Cardiac muscle cell (in vitro differentiated cells and primary cell): Measurements from ENCODE around the gene MRPS6. TPM values are rescaled to one million over a fixed set of nuclear protein-coding genes. Genes with fewer than 3 reads are reported as not detected.

ENCODE experiments used
- DNase-seq, 2 donors: peaks; one replicate each; pipeline versions ENCODE4 v3.0.0 to v3.0.0-alpha.2; 2010 to 2017; ENCODE audit warnings: low read depth in 1 of 2, low spot score in 1 of 2
- H3K27ac ChIP-seq: fragments of 200-600 bp; sonication (generic); 2 replicates; pipeline ENCODE4 v1.5.1; 2016
- H3K27me3 ChIP-seq: fragments of 200-600 bp; sonication (generic); 2 replicates; pipeline ENCODE4 v1.6.0; 2016; ENCODE audit warnings: control low read depth
- H3K36me3 ChIP-seq: fragments of 200-600 bp; sonication (generic); 2 replicates; pipeline ENCODE4 v1.5.1; 2016; ENCODE audit warnings: control low read depth
- H3K4me1 ChIP-seq: fragments of 200-600 bp; sonication (generic); 2 replicates; pipeline ENCODE4 v1.8.1; 2017; ENCODE audit warnings: low read depth, mild to moderate bottlenecking, mixed run types
- H3K4me3 ChIP-seq: fragments of 200-600 bp; sonication (generic); 2 replicates; pipeline ENCODE4 v1.5.1; 2016; ENCODE audit warnings: mild to moderate bottlenecking
- H3K9me3 ChIP-seq: fragments of 200-600 bp; sonication (generic); 2 replicates; pipeline ENCODE4 v1.5.1; 2017; ENCODE audit warnings: low read depth, mild to moderate bottlenecking, control low read depth
- polyA plus RNA-seq: library from polyadenylated mRNA; unstranded; fragments of >200 nt; fragmentation: Nextera tagmentation; extraction: Ambion mirVana; gene quantifications from 2 replicates; pipeline ENCODE4 v1.2.1, GENCODE V29; 2016
- total RNA-seq: library from RNA; depleted of rRNA; stranded (reverse); fragments of >200 nt; gene quantifications from 2 replicates; pipeline ENCODE4 v1.2.3, GENCODE V29; 2016
- TF ChIP-seq, protein P1 (sequence below): IDR thresholded peaks from 2 replicates; pipeline ENCODE4 v1.5.1; 2012; ENCODE audit warnings: low read depth, mild to moderate bottlenecking, low read length

The MRPS6 gene
- total and polyA plus RNA-seq, 2 experiments from 2014 or later: 83.8 to 335 TPM

- TF ChIP-seq, protein P1, sequence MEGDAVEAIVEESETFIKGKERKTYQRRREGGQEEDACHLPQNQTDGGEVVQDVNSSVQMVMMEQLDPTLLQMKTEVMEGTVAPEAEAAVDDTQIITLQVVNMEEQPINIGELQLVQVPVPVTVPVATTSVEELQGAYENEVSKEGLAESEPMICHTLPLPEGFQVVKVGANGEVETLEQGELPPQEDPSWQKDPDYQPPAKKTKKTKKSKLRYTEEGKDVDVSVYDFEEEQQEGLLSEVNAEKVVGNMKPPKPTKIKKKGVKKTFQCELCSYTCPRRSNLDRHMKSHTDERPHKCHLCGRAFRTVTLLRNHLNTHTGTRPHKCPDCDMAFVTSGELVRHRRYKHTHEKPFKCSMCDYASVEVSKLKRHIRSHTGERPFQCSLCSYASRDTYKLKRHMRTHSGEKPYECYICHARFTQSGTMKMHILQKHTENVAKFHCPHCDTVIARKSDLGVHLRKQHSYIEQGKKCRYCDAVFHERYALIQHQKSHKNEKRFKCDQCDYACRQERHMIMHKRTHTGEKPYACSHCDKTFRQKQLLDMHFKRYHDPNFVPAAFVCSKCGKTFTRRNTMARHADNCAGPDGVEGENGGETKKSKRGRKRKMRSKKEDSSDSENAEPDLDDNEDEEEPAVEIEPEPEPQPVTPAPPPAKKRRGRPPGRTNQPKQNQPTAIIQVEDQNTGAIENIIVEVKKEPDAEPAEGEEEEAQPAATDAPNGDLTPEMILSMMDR: no peak
- Histone ChIP-seq H3K4me3 (no peak overlapping the region), H3K36me3 (peaks cover 23% of the 10 kb centered on the region), H3K9me3 (no peaks in the 10 kb centered on the region), H3K4me1 (peaks cover 30% of the 10 kb centered on the region), H3K27ac (no peak overlapping the region), H3K27me3 (no peaks in the 10 kb centered on the region)
- no peak for DNase-seq
These were observed 19.7 kb downstream of the MRPS6 start for GRCh38 chr21:34093083-34093482.

GRCh38 chr21:34094949-34095348, 21.6 kb downstream of the MRPS6 start:
- H3K36me3 ChIP-seq: peaks cover 23% of the 10 kb centered on the region
- H3K4me1 ChIP-seq: peaks cover 25% of the 10 kb centered on the region
- H3K27me3 ChIP-seq: no peaks in the 10 kb centered on the region
- peak overlapping the region; percentile 5 for H3K27ac ChIP-seq
- no peaks in the 10 kb centered on the region for H3K9me3 ChIP-seq
- DNase-seq: no peak
- no peak overlapping the region for H3K4me3 ChIP-seq
- TF ChIP-seq, protein P1: no peak

DNA sequence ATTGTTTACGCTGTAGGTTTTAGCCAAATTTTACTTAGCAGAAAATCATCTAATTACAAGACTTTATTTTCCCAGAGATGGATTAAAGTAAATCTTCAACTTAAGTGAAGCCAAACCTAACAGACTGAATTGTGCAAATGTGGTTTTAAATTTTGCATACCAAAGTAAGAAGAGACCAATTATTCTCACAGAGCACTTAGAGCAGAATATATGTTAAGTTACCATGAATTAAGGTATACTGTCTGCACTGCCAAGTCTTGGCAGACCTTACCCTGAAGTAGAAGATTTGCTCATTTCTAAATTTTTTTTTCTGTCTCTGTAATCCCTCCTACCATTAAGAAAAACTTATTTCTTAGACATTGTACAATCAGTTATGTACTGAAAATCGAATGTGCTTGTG, 24.1 kb downstream of the MRPS6 start:
- Histone ChIP-seq H3K9me3 (no peaks in the 10 kb centered on the region), H3K4me3 (no peak overlapping the region), H3K4me1 (peaks cover 25% of the 10 kb centered on the region), H3K27me3 (no peaks in the 10 kb centered on the region), H3K36me3 (peaks cover 23% of the 10 kb centered on the region), H3K27ac (no peak overlapping the region)
- TF ChIP-seq, protein P1: no peak
- no peak for DNase-seq

- no peaks in the 10 kb centered on the region for H3K27me3 ChIP-seq
- DNase-seq: no peak
- peaks cover 30% of the 10 kb centered on the region for H3K4me1 ChIP-seq
- H3K36me3 ChIP-seq: peaks cover 18% of the 10 kb centered on the region
- no peak overlapping the region for H3K4me3 ChIP-seq
- TF ChIP-seq, protein P1: no peak
- H3K9me3 ChIP-seq: no peaks in the 10 kb centered on the region
- peak overlapping the region; percentile 24 for H3K27ac ChIP-seq
These were observed 27.0 kb downstream of the MRPS6 start for GRCh38 chr21:34100337-34100736.

- no peak for DNase-seq
- peak overlapping the region; percentile 24 for H3K27ac ChIP-seq
- H3K36me3 ChIP-seq: peaks cover 14% of the 10 kb centered on the region
- TF ChIP-seq, protein P1: no peak
- no peaks in the 10 kb centered on the region for H3K9me3 ChIP-seq
- no peaks in the 10 kb centered on the region for H3K27me3 ChIP-seq
- H3K4me1 ChIP-seq: peaks cover 30% of the 10 kb centered on the region
- H3K4me3 ChIP-seq: no peak overlapping the region
These were observed 27.4 kb downstream of the MRPS6 start for GRCh38 chr21:34100790-34101189.
